HEK293 (cell line): Measurements from ENCODE around the gene SEPTIN5.

Source experiments
- CTCF ChIA-PET: fragments of 350-600 bp; formaldehyde crosslinking; extraction: SDS; loops from one replicate; lab custom pipeline; 2021; ENCODE audit warnings: antibody characterized with exemption; lab: Yijun Ruan, JAX
- POLR2A ChIA-PET: fragments of 300-600 bp; formaldehyde crosslinking; extraction: SDS; loops from one replicate; lab custom pipeline; 2020; ENCODE audit warnings: antibody characterized with exemption, inconsistent platforms; lab: Yijun Ruan, JAX
- H3K27ac ChIP-seq: fragments of 200-500 bp; sonication (Bioruptor generic); 2 replicates; pipeline ENCODE4 v1.5.1; 2014; ENCODE audit warnings: low read depth, low read length, control low read depth, inconsistent platforms; ENCODE audit errors: extremely low read depth
- H3K36me3 ChIP-seq, 2 experiments: fragments of 200-500 bp in 1 of 2; sonication (Bioruptor generic) in 1 of 2; 1 replicate in 1 of 2; 2 replicates in 1 of 2; pipeline ENCODE4 v1.5.1; 2014 to 2017; ENCODE audit warnings: inconsistent platforms in 2 of 2, low read length in 2 of 2; ENCODE audit not compliant: control insufficient read depth in 2 of 2, insufficient read depth in 1 of 2
- H3K4me1 ChIP-seq: fragments of 200-500 bp; sonication (Bioruptor generic); 2 replicates; pipeline ENCODE4 v1.5.1; 2014; ENCODE audit warnings: mild to moderate bottlenecking, low read length, inconsistent platforms; ENCODE audit not compliant: control insufficient read depth, insufficient read depth
- H3K4me3 ChIP-seq: 2 replicates; pipeline ENCODE4 v1.5.1; 2011; ENCODE audit warnings: low read depth, mild to moderate bottlenecking, control low read depth, low read length, moderate library complexity
- H3K9me3 ChIP-seq: fragments of 200-500 bp; sonication (Bioruptor generic); 2 replicates; pipeline ENCODE4 v1.5.1; 2014; ENCODE audit warnings: low read depth, low read length, inconsistent platforms; ENCODE audit not compliant: control insufficient read depth, insufficient read depth
- MEIS1 ChIP-seq: sonication (generic); formaldehyde crosslinking; IDR thresholded peaks from 2 replicates; pipeline ENCODE4 v1.8.1; 2022; ENCODE audit warnings: missing genetic modification reagents, mild to moderate bottlenecking, borderline replicate concordance
- PRDM1 ChIP-seq: fragments of 450-650 bp; formaldehyde crosslinking; IDR thresholded peaks from 2 replicates; pipeline ENCODE4; 2016; ENCODE audit warnings: missing biosample characterization, missing genetic modification characterization
- RBAK ChIP-seq: fragments of 450-650 bp; formaldehyde crosslinking; IDR thresholded peaks from 2 replicates; pipeline ENCODE4 v1.5.1; 2016; ENCODE audit warnings: missing biosample characterization, missing genetic modification characterization
- SP2 ChIP-seq: fragments of 450-650 bp; formaldehyde crosslinking; IDR thresholded peaks from 2 replicates; pipeline ENCODE4 v1.5.1; 2016; ENCODE audit warnings: missing biosample characterization, missing genetic modification characterization
- SP7 ChIP-seq: fragments of 450-650 bp; formaldehyde crosslinking; IDR thresholded peaks from 2 replicates; pipeline ENCODE4 v1.5.1; 2016; ENCODE audit warnings: missing biosample characterization, missing genetic modification characterization
- ZBTB21 ChIP-seq: fragments of 450-650 bp; formaldehyde crosslinking; IDR thresholded peaks from 2 replicates; pipeline ENCODE4 v1.5.1; 2017; ENCODE audit warnings: missing biosample characterization, missing genetic modification characterization
- ZBTB8A ChIP-seq: fragments of 450-650 bp; formaldehyde crosslinking; IDR thresholded peaks from 2 replicates; pipeline ENCODE4 v1.5.1; 2016; ENCODE audit warnings: missing biosample characterization, missing genetic modification characterization
- ZNF133 ChIP-seq: fragments of 450-650 bp; formaldehyde crosslinking; IDR thresholded peaks from 2 replicates; pipeline ENCODE4 v1.5.1; 2016; ENCODE audit warnings: missing biosample characterization, missing genetic modification characterization
- ZNF174 ChIP-seq: fragments of 450-650 bp; formaldehyde crosslinking; IDR thresholded peaks from 2 replicates; pipeline ENCODE4 v1.5.0; 2017; ENCODE audit warnings: missing biosample characterization, mild to moderate bottlenecking, missing genetic modification characterization
- ZNF2 ChIP-seq: fragments of 450-650 bp; formaldehyde crosslinking; IDR thresholded peaks from 2 replicates; pipeline ENCODE4 v1.5.1; 2016; ENCODE audit warnings: missing biosample characterization, missing genetic modification characterization
- ZNF211 ChIP-seq: fragments of 450-650 bp; formaldehyde crosslinking; IDR thresholded peaks from 2 replicates; pipeline ENCODE4 v1.5.1; 2016; ENCODE audit warnings: low read depth, missing biosample characterization, missing genetic modification characterization
- ZNF335 ChIP-seq: fragments of 450-650 bp; formaldehyde crosslinking; conservative IDR thresholded peaks from 2 replicates; pipeline ENCODE4 v1.5.1; 2016; ENCODE audit warnings: missing biosample characterization, missing genetic modification characterization
- ZNF433 ChIP-seq: fragments of 450-650 bp; formaldehyde crosslinking; IDR thresholded peaks from 2 replicates; pipeline ENCODE4 v1.5.1; 2016; ENCODE audit warnings: missing biosample characterization, missing genetic modification characterization, low read depth
- ZNF501 ChIP-seq: fragments of 450-650 bp; formaldehyde crosslinking; IDR thresholded peaks from 2 replicates; pipeline ENCODE4 v1.5.1; 2016; ENCODE audit warnings: missing biosample characterization, missing genetic modification characterization
- ZNF530 ChIP-seq: fragments of 450-650 bp; formaldehyde crosslinking; IDR thresholded peaks from 2 replicates; pipeline ENCODE4 v1.5.1; 2016; ENCODE audit warnings: low read depth, missing biosample characterization, missing genetic modification characterization
- ZNF555 ChIP-seq: fragments of 450-650 bp; formaldehyde crosslinking; conservative IDR thresholded peaks from 2 replicates; pipeline ENCODE4 v1.5.1; 2017; ENCODE audit warnings: missing biosample characterization, mild to moderate bottlenecking, missing genetic modification characterization, inconsistent platforms
- ZNF571 ChIP-seq: fragments of 450-650 bp; formaldehyde crosslinking; IDR thresholded peaks from 2 replicates; pipeline ENCODE4 v1.5.0; 2017; ENCODE audit warnings: missing biosample characterization, missing genetic modification characterization
- ZNF670 ChIP-seq: fragments of 450-650 bp; formaldehyde crosslinking; IDR thresholded peaks from 2 replicates; pipeline ENCODE4 v1.5.1; 2016; ENCODE audit warnings: missing biosample characterization, missing genetic modification characterization, low read depth
- TF ChIP-seq, protein P1 (sequence below): fragments of 450-650 bp; formaldehyde crosslinking; IDR thresholded peaks from 2 replicates; pipeline ENCODE4 v1.5.1; 2016; ENCODE audit warnings: missing biosample characterization, missing genetic modification characterization
- TF ChIP-seq, protein P2 (sequence below): fragments of 450-650 bp; formaldehyde crosslinking; conservative IDR thresholded peaks from 2 replicates; pipeline ENCODE4 v1.5.1; 2016; ENCODE audit warnings: low read depth, missing biosample characterization, missing genetic modification characterization
- TF ChIP-seq, protein P3 (sequence below): fragments of 450-650 bp; formaldehyde crosslinking; IDR thresholded peaks from 2 replicates; pipeline ENCODE4 v1.5.1; 2017; ENCODE audit warnings: missing biosample characterization, missing genetic modification characterization

Gene SEPTIN5

DNA sequence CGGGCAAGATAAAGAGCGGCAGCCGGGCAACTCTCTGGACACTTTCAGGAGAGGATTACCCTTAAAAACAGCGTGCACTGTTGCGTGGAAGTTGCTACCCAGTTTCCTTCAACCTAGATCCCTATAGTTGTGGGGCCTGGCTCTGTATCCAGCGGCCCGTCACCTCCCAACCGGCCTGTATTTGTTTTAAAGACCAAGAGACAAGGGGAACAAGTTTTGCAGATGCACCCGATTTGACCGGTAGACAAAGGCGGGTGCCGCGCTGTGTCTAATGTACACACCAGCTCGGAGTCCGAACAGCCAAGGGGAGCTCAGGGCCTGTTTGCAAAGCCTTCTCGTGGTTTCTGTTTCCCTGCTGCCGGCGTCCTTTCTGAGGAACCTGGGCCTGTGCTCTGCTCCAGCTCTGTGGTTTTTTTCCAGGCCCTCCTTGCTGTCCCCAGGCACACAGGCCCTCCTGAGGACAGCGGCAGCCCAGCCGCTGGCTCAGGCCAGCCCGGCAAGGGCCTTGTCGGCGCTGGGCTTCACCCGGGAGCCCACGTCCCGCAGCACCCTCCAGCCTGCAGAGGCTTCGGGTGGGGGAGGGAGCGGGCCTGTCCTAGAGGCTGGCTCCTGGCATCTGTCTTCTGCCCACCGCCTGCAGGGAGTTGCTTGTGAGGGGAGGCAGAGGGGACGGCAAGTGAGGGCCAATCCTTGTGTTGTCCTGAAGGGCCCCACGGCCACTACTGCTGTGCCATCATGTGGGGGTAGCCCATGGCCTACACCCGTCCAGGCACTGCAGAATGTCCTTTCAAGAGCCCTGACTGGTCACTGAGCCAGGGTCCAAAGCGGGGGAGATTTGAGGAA, 47.6 kb downstream of the SEPTIN5 start (continued):
- TF ChIP-seq, protein P1, sequence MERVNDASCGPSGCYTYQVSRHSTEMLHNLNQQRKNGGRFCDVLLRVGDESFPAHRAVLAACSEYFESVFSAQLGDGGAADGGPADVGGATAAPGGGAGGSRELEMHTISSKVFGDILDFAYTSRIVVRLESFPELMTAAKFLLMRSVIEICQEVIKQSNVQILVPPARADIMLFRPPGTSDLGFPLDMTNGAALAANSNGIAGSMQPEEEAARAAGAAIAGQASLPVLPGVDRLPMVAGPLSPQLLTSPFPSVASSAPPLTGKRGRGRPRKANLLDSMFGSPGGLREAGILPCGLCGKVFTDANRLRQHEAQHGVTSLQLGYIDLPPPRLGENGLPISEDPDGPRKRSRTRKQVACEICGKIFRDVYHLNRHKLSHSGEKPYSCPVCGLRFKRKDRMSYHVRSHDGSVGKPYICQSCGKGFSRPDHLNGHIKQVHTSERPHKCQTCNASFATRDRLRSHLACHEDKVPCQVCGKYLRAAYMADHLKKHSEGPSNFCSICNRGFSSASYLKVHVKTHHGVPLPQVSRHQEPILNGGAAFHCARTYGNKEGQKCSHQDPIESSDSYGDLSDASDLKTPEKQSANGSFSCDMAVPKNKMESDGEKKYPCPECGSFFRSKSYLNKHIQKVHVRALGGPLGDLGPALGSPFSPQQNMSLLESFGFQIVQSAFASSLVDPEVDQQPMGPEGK = 0 out of 2 replicates have a peak, but pooled peaks have one; percentile 23
- TF ChIP-seq, protein P2, sequence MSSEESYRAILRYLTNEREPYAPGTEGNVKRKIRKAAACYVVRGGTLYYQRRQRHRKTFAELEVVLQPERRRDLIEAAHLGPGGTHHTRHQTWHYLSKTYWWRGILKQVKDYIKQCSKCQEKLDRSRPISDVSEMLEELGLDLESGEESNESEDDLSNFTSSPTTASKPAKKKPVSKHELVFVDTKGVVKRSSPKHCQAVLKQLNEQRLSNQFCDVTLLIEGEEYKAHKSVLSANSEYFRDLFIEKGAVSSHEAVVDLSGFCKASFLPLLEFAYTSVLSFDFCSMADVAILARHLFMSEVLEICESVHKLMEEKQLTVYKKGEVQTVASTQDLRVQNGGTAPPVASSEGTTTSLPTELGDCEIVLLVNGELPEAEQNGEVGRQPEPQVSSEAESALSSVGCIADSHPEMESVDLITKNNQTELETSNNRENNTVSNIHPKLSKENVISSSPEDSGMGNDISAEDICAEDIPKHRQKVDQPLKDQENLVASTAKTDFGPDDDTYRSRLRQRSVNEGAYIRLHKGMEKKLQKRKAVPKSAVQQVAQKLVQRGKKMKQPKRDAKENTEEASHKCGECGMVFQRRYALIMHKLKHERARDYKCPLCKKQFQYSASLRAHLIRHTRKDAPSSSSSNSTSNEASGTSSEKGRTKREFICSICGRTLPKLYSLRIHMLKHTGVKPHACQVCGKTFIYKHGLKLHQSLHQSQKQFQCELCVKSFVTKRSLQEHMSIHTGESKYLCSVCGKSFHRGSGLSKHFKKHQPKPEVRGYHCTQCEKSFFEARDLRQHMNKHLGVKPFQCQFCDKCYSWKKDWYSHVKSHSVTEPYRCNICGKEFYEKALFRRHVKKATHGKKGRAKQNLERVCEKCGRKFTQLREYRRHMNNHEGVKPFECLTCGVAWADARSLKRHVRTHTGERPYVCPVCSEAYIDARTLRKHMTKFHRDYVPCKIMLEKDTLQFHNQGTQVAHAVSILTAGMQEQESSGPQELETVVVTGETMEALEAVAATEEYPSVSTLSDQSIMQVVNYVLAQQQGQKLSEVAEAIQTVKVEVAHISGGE = peak; percentile 93
- TF ChIP-seq ZNF2 (0 out of 2 replicates have a peak, but pooled peaks have one; percentile 9), ZNF530 (tag by site-specific recombination) (no peak), ZNF335 (tag by site-specific recombination) (peak; percentile 30)

DNA sequence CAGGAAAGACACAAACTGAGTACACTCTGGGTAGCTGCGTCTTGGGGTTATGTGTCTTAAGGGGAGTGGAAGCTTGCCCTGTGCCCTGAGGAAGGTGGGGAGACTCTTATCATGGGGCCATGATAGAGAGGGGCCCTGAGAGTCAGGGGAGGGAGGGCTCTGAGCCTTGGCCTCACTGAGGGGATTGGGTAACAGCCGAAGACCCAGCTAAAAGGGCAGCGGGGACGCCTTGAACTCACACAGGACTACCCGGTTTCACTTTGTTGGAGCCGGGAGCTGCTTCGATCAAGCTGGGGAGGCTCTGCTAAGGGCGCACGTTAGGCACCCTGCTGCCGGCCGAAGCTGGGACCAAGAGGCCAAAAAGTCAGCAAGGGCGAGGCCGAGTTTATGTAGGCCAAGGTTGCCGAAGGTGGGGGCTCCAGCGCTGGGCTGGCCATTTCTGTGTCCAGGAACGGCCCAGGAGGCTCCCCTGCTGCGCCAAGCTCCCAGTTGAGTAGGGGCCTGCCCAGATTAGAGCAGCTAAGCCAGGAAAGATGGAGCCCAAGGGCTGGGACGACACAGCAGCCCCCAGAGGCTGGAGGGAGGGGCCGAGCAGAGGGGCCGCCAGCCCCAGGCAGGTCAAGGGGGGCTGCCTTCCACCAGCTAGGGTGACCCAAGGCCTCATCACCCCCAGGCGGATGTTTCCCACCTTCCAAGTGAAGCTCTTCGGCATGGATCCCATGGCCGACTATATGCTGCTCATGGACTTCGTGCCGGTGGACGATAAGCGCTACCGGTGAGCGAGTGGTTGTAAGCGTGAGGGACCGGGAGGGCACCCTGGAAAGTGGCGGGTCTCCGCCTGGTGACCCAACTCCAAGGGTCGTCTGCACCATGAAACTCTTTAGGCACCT, 48.5 kb downstream of the SEPTIN5 start:
- CTCF ChIA-PET = interaction anchor here (0.6 to 2.1 kb wide), 5 partner anchors 13 to 147 kb away, joined by 3 to 7 read pairs (median 5); no protein-coding TSS in a partner anchor
- Histone ChIP-seq H3K9me3 (no peaks in the 10 kb centered on the region), H3K4me1 (no peaks in the 10 kb centered on the region), H3K27ac (peak overlapping the region; percentile 83; the same call in 1 of the 2 replicates), H3K36me3 (peaks cover 0 to 54% of the 10 kb centered on the region in 2 experiments; a peak in 1 of 3 replicates), H3K4me3 (no peak overlapping the region)
- TF ChIP-seq ZBTB8A (0 out of 2 replicates have a peak, but pooled peaks have one; percentile 13), ZNF670 (tag by site-specific recombination) (no peak)
- POLR2A ChIA-PET = interaction anchor here (0.5 to 0.8 kb wide), 2 partner anchors 86 to 282 kb away, joined by 4 read pairs; no protein-coding TSS in a partner anchor

- Histone ChIP-seq H3K9me3 (no peaks in the 10 kb centered on the region), H3K4me1 (no peaks in the 10 kb centered on the region), H3K27ac (no peak overlapping the region), H3K36me3 (peaks cover 0 to 62% of the 10 kb centered on the region in 2 experiments; a peak in 1 of 3 replicates), H3K4me3 (no peak overlapping the region)
- ChIA-PET POLR2A (interaction anchor here (0.5 kb wide), 1 partner anchor 282 kb away, joined by 4 read pairs; no protein-coding TSS in a partner anchor), CTCF (interaction anchor here (0.6 to 2.1 kb wide), 5 partner anchors 10 to 141 kb away, joined by 3 to 7 read pairs (median 5); no protein-coding TSS in a partner anchor)
- no peak for TF ChIP-seq ZNF501
- no peak for TF ChIP-seq RBAK (tag by site-specific recombination)
- TF ChIP-seq ZNF211 (tag by site-specific recombination) = no peak
- no peak for TF ChIP-seq SP2
- no peak for TF ChIP-seq ZNF433
- TF ChIP-seq, protein P3, sequence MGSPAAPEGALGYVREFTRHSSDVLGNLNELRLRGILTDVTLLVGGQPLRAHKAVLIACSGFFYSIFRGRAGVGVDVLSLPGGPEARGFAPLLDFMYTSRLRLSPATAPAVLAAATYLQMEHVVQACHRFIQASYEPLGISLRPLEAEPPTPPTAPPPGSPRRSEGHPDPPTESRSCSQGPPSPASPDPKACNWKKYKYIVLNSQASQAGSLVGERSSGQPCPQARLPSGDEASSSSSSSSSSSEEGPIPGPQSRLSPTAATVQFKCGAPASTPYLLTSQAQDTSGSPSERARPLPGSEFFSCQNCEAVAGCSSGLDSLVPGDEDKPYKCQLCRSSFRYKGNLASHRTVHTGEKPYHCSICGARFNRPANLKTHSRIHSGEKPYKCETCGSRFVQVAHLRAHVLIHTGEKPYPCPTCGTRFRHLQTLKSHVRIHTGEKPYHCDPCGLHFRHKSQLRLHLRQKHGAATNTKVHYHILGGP (tag by site-specific recombination) = no peak
- TF ChIP-seq PRDM1 (tag by site-specific recombination) = no peak
- TF ChIP-seq SP7 (tag by site-specific recombination) = no peak
- no peak for TF ChIP-seq MEIS1 (CRISPR knock-in tag)
- TF ChIP-seq ZNF555 (tag by site-specific recombination) = no peak
- TF ChIP-seq ZNF174 (tag by site-specific recombination) = no peak
- TF ChIP-seq ZBTB21 = no peak
- no peak for TF ChIP-seq ZNF133 (tag by site-specific recombination)
- TF ChIP-seq ZNF571 = no peak
Measured at GRCh38 chr22:19763458-19764298, 49.4 kb downstream of the SEPTIN5 start.
